SK-N-SH (cell line): ENCODE results near the gene ERLIN1. TPM values are rescaled to one million over a fixed set of nuclear protein-coding genes. Genes with fewer than 3 reads are reported as not detected.

Experiments used
- CTCF ChIA-PET: fragments of 300-600, 350-600 bp; formaldehyde crosslinking; extraction: SDS; loops from one replicate; lab custom pipeline; 2021; lab: Yijun Ruan, JAX
- POLR2A ChIA-PET: fragments of 350-600 bp; sonication (Branson Sonifier 250); formaldehyde crosslinking; extraction: SDS; loops from one replicate; lab custom pipeline; 2020; ENCODE audit warnings: antibody characterized with exemption, inconsistent platforms; lab: Yijun Ruan, JAX
- DNase-seq: peaks from one replicate; pipeline ENCODE4 v3.0.0; 2012
- H2AFZ ChIP-seq: fragments of 200-600 bp; sonication (generic); 2 replicates; pipeline ENCODE4 v1.8.1; 2016; ENCODE audit warnings: antibody characterized with exemption, mild to moderate bottlenecking, low read depth
- H3F3A ChIP-seq: fragments of 200-600 bp; sonication (generic); replicated peaks from 2 replicates; pipeline ENCODE3; 2016; ENCODE audit warnings: antibody characterized with exemption, mild to moderate bottlenecking; ENCODE audit not compliant: insufficient read depth
- H3K27ac ChIP-seq, 2 experiments: fragments of 200-500 bp in 1 of 2; fragments of 200-600 bp in 1 of 2; sonication (Bioruptor generic) in 1 of 2; sonication (generic), shearing (Covaris generic) in 1 of 2; 2 replicates each; pipeline versions ENCODE4 v1.5.1 to v1.6.1; 2014 to 2016; ENCODE audit warnings: low read depth in 2 of 2, inconsistent platforms in 1 of 2, low read length in 1 of 2, mild to moderate bottlenecking in 1 of 2, mixed read lengths in 1 of 2
- H3K27me3 ChIP-seq: fragments of 200-600 bp; sonication (generic), shearing (Covaris generic); 2 replicates; pipeline ENCODE4 v1.6.1; 2016; ENCODE audit warnings: mixed run types; ENCODE audit not compliant: insufficient read depth
- H3K36me3 ChIP-seq, 2 experiments: fragments of 200-500 bp in 1 of 2; fragments of 200-600 bp in 1 of 2; sonication (Bioruptor generic) in 1 of 2; sonication (generic) in 1 of 2; replicated peaks in 1 of 2; 2 replicates each; pipeline versions ENCODE3 to v1.5.1; 2014 to 2016; ENCODE audit warnings: low read length in 1 of 2, mild to moderate bottlenecking in 1 of 2; ENCODE audit not compliant: insufficient read depth in 2 of 2, control insufficient read depth in 1 of 2
- H3K4me1 ChIP-seq, 2 experiments: fragments of 200-500 bp in 1 of 2; fragments of 200-600 bp in 1 of 2; sonication (Bioruptor generic) in 1 of 2; sonication (generic), shearing (Covaris generic) in 1 of 2; 2 replicates each; pipeline versions ENCODE4 v1.5.1 to v1.6.1; 2014 to 2016; ENCODE audit warnings: low read depth in 1 of 2, low read length in 1 of 2, mixed run types in 1 of 2; ENCODE audit not compliant: insufficient read depth in 2 of 2, control insufficient read depth in 1 of 2
- H3K4me2 ChIP-seq: fragments of 200-600 bp; sonication (generic), shearing (Covaris generic); 2 replicates; pipeline ENCODE4 v1.6.1; 2017; ENCODE audit warnings: mixed run types
- H3K4me3 ChIP-seq, 2 experiments: fragments of 200-500 bp in 1 of 2; fragments of 200-600 bp in 1 of 2; sonication (Bioruptor generic) in 1 of 2; sonication (generic), shearing (Covaris generic) in 1 of 2; 2 replicates each; pipeline versions ENCODE4 v1.5.1 to v1.8.1; 2014 to 2016; ENCODE audit warnings: low read depth in 2 of 2, inconsistent platforms in 1 of 2, low read length in 1 of 2, mild to moderate bottlenecking in 1 of 2, mixed read lengths in 1 of 2, moderate library complexity in 1 of 2
- H3K79me2 ChIP-seq: fragments of 200-600 bp; sonication (generic); 2 replicates; pipeline ENCODE4 v1.8.1; 2017; ENCODE audit warnings: mild to moderate bottlenecking; ENCODE audit not compliant: insufficient read depth
- H3K9ac ChIP-seq: fragments of 200-600 bp; sonication (generic); 2 replicates; pipeline ENCODE4 v1.6.1; 2017; ENCODE audit warnings: mixed run types
- H3K9me2 ChIP-seq: fragments of 200-600 bp; sonication (generic); 2 replicates; pipeline ENCODE4 v1.6.1; 2017; ENCODE audit warnings: mixed run types
- H3K9me3 ChIP-seq: fragments of 200-600 bp; sonication (generic); 2 replicates; pipeline ENCODE4 v1.6.1; 2017; ENCODE audit warnings: mixed run types, mild to moderate bottlenecking, moderate library complexity
- H4K20me1 ChIP-seq: fragments of 200-600 bp; sonication (generic); 2 replicates; pipeline ENCODE4 v1.6.1; 2017; ENCODE audit warnings: mild to moderate bottlenecking, mixed run types; ENCODE audit not compliant: insufficient read depth
- CHD2 ChIP-seq: fragments of 150-350 bp; IDR thresholded peaks from 2 replicates; pipeline ENCODE4 v1.6.1; 2018; ENCODE audit warnings: low read length; ENCODE audit not compliant: partially characterized antibody
- EP300 ChIP-seq, 2 experiments: IDR thresholded peaks; 2 replicates each; pipeline versions ENCODE4 v1.4.0 to v1.6.1; 2012; ENCODE audit warnings: borderline replicate concordance in 1 of 2, low read depth in 1 of 2, low read length in 1 of 2
- EZH2phosphoT487 ChIP-seq: fragments of 200-600 bp; sonication (generic); IDR thresholded peaks from 2 replicates; pipeline ENCODE4 v1.6.1; 2017; ENCODE audit warnings: low read depth, mixed run types, mild to moderate bottlenecking, antibody characterized with exemption, moderate library complexity, borderline replicate concordance
- FOXM1 ChIP-seq: IDR thresholded peaks from 2 replicates; pipeline ENCODE4 v1.4.0; 2012; ENCODE audit warnings: low read depth, mild to moderate bottlenecking
- JUND ChIP-seq: IDR thresholded peaks from 2 replicates; pipeline ENCODE4 v1.4.0; 2012
- MAX ChIP-seq: IDR thresholded peaks from 2 replicates; pipeline ENCODE4 v1.4.0; 2012; ENCODE audit warnings: low read depth
- MXI1 ChIP-seq: IDR thresholded peaks from 2 replicates; pipeline ENCODE4 v1.6.1; 2012; ENCODE audit warnings: mild to moderate bottlenecking, low read depth, low read length, improper control_type of control experiment
- NFIC ChIP-seq: IDR thresholded peaks from 2 replicates; pipeline ENCODE4 v1.4.0; 2012; ENCODE audit warnings: borderline replicate concordance
- NRF1 ChIP-seq: IDR thresholded peaks from 2 replicates; pipeline ENCODE4 v1.6.1; 2012; ENCODE audit warnings: low read depth, mild to moderate bottlenecking, low read length
- POLR2AphosphoS5 ChIP-seq: IDR thresholded peaks from 2 replicates; pipeline ENCODE4 v1.6.1; 2012; ENCODE audit warnings: low read depth, low read length
- RAD21 ChIP-seq: IDR thresholded peaks from 2 replicates; pipeline ENCODE4 v1.6.1; 2012; ENCODE audit warnings: mild to moderate bottlenecking, low read length
- RCOR1 ChIP-seq: fragments of 150-350 bp; IDR thresholded peaks from 2 replicates; pipeline ENCODE4 v1.6.1; 2017; ENCODE audit warnings: antibody characterized with exemption, low read length
- RFX5 ChIP-seq: IDR thresholded peaks from 2 replicates; pipeline ENCODE4 v1.6.1; 2012; ENCODE audit warnings: mild to moderate bottlenecking, improper control_type of control experiment, low read length
- RXRA ChIP-seq: IDR thresholded peaks from 2 replicates; pipeline ENCODE4 v1.4.0; 2012; ENCODE audit warnings: low read depth, mild to moderate bottlenecking, borderline replicate concordance
- SMC3 ChIP-seq: IDR thresholded peaks from 2 replicates; pipeline ENCODE4 v1.6.1; 2012; ENCODE audit warnings: low read depth, low read length, improper control_type of control experiment
- TEAD4 ChIP-seq: IDR thresholded peaks from 2 replicates; pipeline ENCODE4 v1.4.0; 2012; ENCODE audit warnings: mild to moderate bottlenecking, borderline replicate concordance; ENCODE audit not compliant: insufficient read depth
- USF1 ChIP-seq: IDR thresholded peaks from 2 replicates; pipeline ENCODE4 v1.4.0; 2012; ENCODE audit warnings: low read depth, borderline replicate concordance
- USF2 ChIP-seq: fragments of 150-350 bp; IDR thresholded peaks from 2 replicates; pipeline ENCODE4 v1.6.1; 2017; ENCODE audit warnings: antibody characterized with exemption, low read length, low read depth, borderline replicate concordance
- YY1 ChIP-seq: IDR thresholded peaks from 2 replicates; pipeline ENCODE4 v1.4.0; 2012; ENCODE audit warnings: low read depth, mild to moderate bottlenecking
- ZBTB33 ChIP-seq: IDR thresholded peaks from 2 replicates; pipeline ENCODE4 v1.4.0; 2012; ENCODE audit warnings: low read depth, borderline replicate concordance
- WGBS: methylation state at CpG from one replicate; pipeline ENCODE4 v1.1.6; 2017; ENCODE audit warnings: low lambda C conversion rate; 5-methylcytosine and 5-hydroxymethylcytosine counted together
- polyA plus RNA-seq, 3 experiments: library from polyadenylated mRNA; depleted of rRNA; stranded (reverse); fragments of >200 nt; gene quantifications; 2 replicates each; pipeline ENCODE4 v1.2.3, GENCODE V29; 2012

The ERLIN1 gene
- polyA plus RNA-seq, 1 of the 3 experiments (the other 2 are of a cell fraction), result 43.8 TPM

- H2AFZ ChIP-seq, result no peak overlapping the region
- CTCF ChIA-PET, result interaction anchor here (1.1 kb wide), 1 partner anchor 207 kb away, joined by 3 read pairs; no protein-coding TSS in a partner anchor
Observed at GRCh38 chr10:100216006-100216405, 30.2 kb upstream of the ERLIN1 start.

GRCh38 chr10:100209303-100209702 is 23.5 kb upstream of the ERLIN1 start:
- no peak for DNase-seq
- peaks cover 2% of the 10 kb centered on the region for H3F3A ChIP-seq
- TF ChIP-seq EZH2phosphoT487 (no peak), RCOR1 (no peak), RFX5 (no peak), TEAD4 (no peak), ZBTB33 (no peak), JUND (no peak), EP300 (IDR thresholded peaks at IDR 0.05; ENCODE audit: borderline replicate concordance in 1 of 2, low read depth in 1 of 2, low read length in 1 of 2) (no peak), FOXM1 (no peak), USF2 (no peak), POLR2AphosphoS5 (no peak), RAD21 (no peak), SMC3 (no peak), NRF1 (no peak), RXRA (no peak), USF1 (no peak), MAX (no peak), CHD2 (no peak), MXI1 (no peak)
- TF ChIP-seq, all 33 proteins: peak for 0
- H3K4me2 ChIP-seq, result no peak overlapping the region
- H3K27me3 ChIP-seq, result no peaks in the 10 kb centered on the region
- H3K9me2 ChIP-seq, result no peaks in the 10 kb centered on the region
- POLR2A ChIA-PET, result no interaction called here
- no peak overlapping the region for H3K27ac ChIP-seq
- CTCF ChIA-PET, result no interaction called here
- no peak overlapping the region for H2AFZ ChIP-seq
- H3K9me3 ChIP-seq, result no peaks in the 10 kb centered on the region
- no peak overlapping the region for H3K9ac ChIP-seq
- H3K79me2 ChIP-seq, result no peaks in the 10 kb centered on the region
- H3K4me1 ChIP-seq, result no peaks in the 10 kb centered on the region; a peak in 1 of 4 replicates
- peaks cover 41 to 69% of the 10 kb centered on the region in 2 experiments for H3K36me3 ChIP-seq
- H4K20me1 ChIP-seq, result no peaks in the 10 kb centered on the region
- H3K4me3 ChIP-seq, result no peak overlapping the region
- 96% methylated on average over 7 of the region's 7 CpGs for WGBS

More at GRCh38 chr10:100216006-100216405, 30.2 kb upstream of the ERLIN1 start:
- Histone ChIP-seq H3K9me3 (no peaks in the 10 kb centered on the region), H4K20me1 (no peaks in the 10 kb centered on the region), H3K4me3 (no peak overlapping the region), H3K4me2 (no peak overlapping the region), H3K27ac (no peak overlapping the region), H3K4me1 (no peaks in the 10 kb centered on the region), H3K9me2 (no peaks in the 10 kb centered on the region), H3K9ac (no peak overlapping the region), H3K27me3 (no peaks in the 10 kb centered on the region), H3K79me2 (peaks cover 3% of the 10 kb centered on the region; the same call in 1 of the 2 replicates), H3F3A (no peaks in the 10 kb centered on the region), H3K36me3 (peaks cover 66 to 97% of the 10 kb centered on the region in 2 experiments)
- no peak for DNase-seq
- POLR2A ChIA-PET, result no interaction called here
- TF ChIP-seq NFIC (no peak), YY1 (no peak), RXRA (no peak)
- WGBS, result 87% methylated on average over 2 of the region's 2 CpGs
